ENCODE results near the gene HIP1R. TPM values are rescaled to one million over a fixed set of nuclear protein-coding genes. Genes with fewer than 3 reads are reported as not detected.

Gene HIP1R
- total RNA-seq, 1 experiment from 2014 or later: 44.6 TPM

- H3K9me3 Mint-ChIP-seq (ENCODE audit: unreplicated experiment): no peaks in the 10 kb centered on the region
- no peaks in the 10 kb centered on the region for H3K27me3 Mint-ChIP-seq (ENCODE audit: insufficient read depth, unreplicated experiment)
- peak within 1 kb of the TSS; percentile 91 for H3K27ac Mint-ChIP-seq (ENCODE audit: low read depth, unreplicated experiment)
- POLR2A ChIA-PET: interaction anchor here (0.6 to 14.8 kb wide), 17 partner anchors 9 to 337 kb away, joined by 3 to 240 read pairs (median 5); partner anchors contain the start of genes HIP1R, MPHOSPH9, MTRFR and OGFOD2
- H3K4me1 Mint-ChIP-seq (ENCODE audit: insufficient read depth, unreplicated experiment): peaks cover 35% of the 10 kb centered on the region
- BruUV-seq (replicated peaks): no TSS peak
- peak; percentile 63 for DNase-seq (ENCODE audit: unreplicated experiment)
- H3K36me3 Mint-ChIP-seq (ENCODE audit: insufficient read depth, unreplicated experiment): peaks cover 11% of the 10 kb centered on the region
- intact Hi-C loops (cut with micrococcal nuclease): loop anchor here (2.0 kb wide), 1 partner anchor 27 kb away; no protein-coding TSS in a partner anchor
- H3K4me3 Mint-ChIP-seq (ENCODE audit: unreplicated experiment): peak within 1 kb of the TSS; percentile 88
- CTCF ChIA-PET: interaction anchor here (0.6 to 2.9 kb wide), 6 partner anchors 14 to 342 kb away, joined by 3 to 12 read pairs (median 4); no protein-coding TSS in a partner anchor
- TF ChIP-seq CTCF (IDR thresholded peaks at IDR 0.05; ENCODE audit: unreplicated experiment): no peak
Measured at GRCh38 chr12:122895704-122896636, 60.7 kb downstream of the HIP1R start, which contains the start of gene VPS37B. Gene VPS37B (minus strand): TSS chr12:122896124. CDS start chr12:122896062, 62 bp downstream.

DNA sequence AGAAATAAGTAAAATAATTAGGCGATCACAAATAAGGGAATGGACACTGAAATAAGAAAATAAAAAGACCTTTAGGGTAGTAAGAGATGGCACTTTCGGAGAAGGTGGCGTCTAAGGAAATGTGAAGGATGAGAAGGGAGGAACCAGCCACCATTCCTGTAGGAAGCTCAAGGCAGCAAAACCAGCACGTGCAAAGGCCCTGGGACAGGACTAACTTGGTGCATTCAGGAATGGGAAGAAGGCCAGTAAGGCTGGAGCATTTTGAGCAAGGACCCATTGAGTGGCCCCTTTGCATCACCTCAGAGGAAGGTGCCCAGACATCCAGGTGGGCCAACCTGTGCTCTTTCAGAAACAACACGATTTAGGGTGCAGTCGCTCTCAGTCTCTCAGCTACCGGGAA, 61.4 kb downstream of the HIP1R start:
- H3K36me3 Mint-ChIP-seq (ENCODE audit: insufficient read depth, unreplicated experiment): peaks cover 11% of the 10 kb centered on the region
- no peak for TF ChIP-seq CTCF (IDR thresholded peaks at IDR 0.05; ENCODE audit: unreplicated experiment)
- ChIA-PET POLR2A (interaction anchor here (0.7 to 14.8 kb wide), 9 partner anchors 10 to 78 kb away, joined by 3 to 240 read pairs (median 5); partner anchors contain the start of gene OGFOD2), CTCF (interaction anchor here (1.1 to 2.9 kb wide), 2 partner anchors 37 to 50 kb away, joined by 5 to 12 read pairs; no protein-coding TSS in a partner anchor)
- peaks cover 28% of the 10 kb centered on the region for H3K4me1 Mint-ChIP-seq (ENCODE audit: insufficient read depth, unreplicated experiment)
- BruUV-seq (replicated peaks): no TSS peak
- no peaks in the 10 kb centered on the region for H3K27me3 Mint-ChIP-seq (ENCODE audit: insufficient read depth, unreplicated experiment)
- no peaks in the 10 kb centered on the region for H3K9me3 Mint-ChIP-seq (ENCODE audit: unreplicated experiment)
- peak overlapping the region; percentile 91 for H3K27ac Mint-ChIP-seq (ENCODE audit: low read depth, unreplicated experiment)
- DNase-seq (ENCODE audit: unreplicated experiment): no peak
- H3K4me3 Mint-ChIP-seq (ENCODE audit: unreplicated experiment): peak overlapping the region; percentile 88
- intact Hi-C loops (cut with micrococcal nuclease): no loop called here

GRCh38 chr12:122899887-122900286, 64.6 kb downstream of the HIP1R start:
- DNase-seq (ENCODE audit: unreplicated experiment): no peak
- intact Hi-C loops (cut with micrococcal nuclease): no loop called here
- no peaks in the 10 kb centered on the region for H3K27me3 Mint-ChIP-seq (ENCODE audit: insufficient read depth, unreplicated experiment)
- CTCF ChIA-PET: interaction anchor here (0.9 to 1.2 kb wide), 3 partner anchors 20 to 46 kb away, joined by 3 read pairs; no protein-coding TSS in a partner anchor
- H3K36me3 Mint-ChIP-seq (ENCODE audit: insufficient read depth, unreplicated experiment): peaks cover 11% of the 10 kb centered on the region
- POLR2A ChIA-PET: interaction anchor here (0.7 to 1.2 kb wide), 3 partner anchors 11 to 23 kb away, joined by 3 to 4 read pairs (median 3); no protein-coding TSS in a partner anchor
- no peaks in the 10 kb centered on the region for H3K9me3 Mint-ChIP-seq (ENCODE audit: unreplicated experiment)
- H3K4me3 Mint-ChIP-seq (ENCODE audit: unreplicated experiment): no peak overlapping the region
- no peak overlapping the region for H3K27ac Mint-ChIP-seq (ENCODE audit: low read depth, unreplicated experiment)
- H3K4me1 Mint-ChIP-seq (ENCODE audit: insufficient read depth, unreplicated experiment): peaks cover 13% of the 10 kb centered on the region
- BruUV-seq (replicated peaks): no TSS peak
- no peak for TF ChIP-seq CTCF (IDR thresholded peaks at IDR 0.05; ENCODE audit: unreplicated experiment)

Data from MCF 10A (cell line).